ENCODE results near the gene CPNE7. TPM values are rescaled to one million over a fixed set of nuclear protein-coding genes. Genes with fewer than 3 reads are reported as not detected.

The CPNE7 gene
- polyA plus RNA-seq, 3 donors, result not detected

GRCh38 chr16:89619840-89620239 lies 44.3 kb downstream of the CPNE7 start:
- intact Hi-C loops (cut with micrococcal nuclease), result no loop called here
- H4K20me1 ChIP-seq (ENCODE audit: insufficient read depth, low read length), result no peaks in the 10 kb centered on the region
- no peak overlapping the region for H3K4me3 ChIP-seq (replicated peaks in 1 of 3; ENCODE audit: low read depth in 2 of 3, low read length in 3 of 3)
- no peaks in the 10 kb centered on the region for H3K79me2 ChIP-seq (ENCODE audit: insufficient read depth, low read length)
- no peak overlapping the region for H3K4me2 ChIP-seq (replicated peaks; ENCODE audit: extremely low read depth, low read length, poor library complexity, severe bottlenecking)
- H3K9ac ChIP-seq (ENCODE audit: insufficient read depth, low read length, poor library complexity, severe bottlenecking), result no peak overlapping the region
- Mint-ChIP-seq H3K4me3 (no peak overlapping the region), H3K9me3 (peaks cover 0 to 5% (median 0%) of the 10 kb centered on the region in 7 donors), H3K27ac (no peak overlapping the region), H3K4me1 (no peaks in the 10 kb centered on the region), H3K27me3 (ENCODE audit: low read depth in 3 of 3) (peaks cover 15 to 20% (median 15%) of the 10 kb centered on the region in 3 donors), H3K36me3 (no peaks in the 10 kb centered on the region)
- no peak for DNase-seq
- peaks cover 0 to 14% of the 10 kb centered on the region in 2 donors for H3K27me3 ChIP-seq (ENCODE audit: control insufficient read depth in 2 of 2, insufficient read depth in 2 of 2, low read length in 2 of 2)
- no peak for TF ChIP-seq CTCF (IDR thresholded peaks at IDR 0.05)
- H3K4me1 ChIP-seq (ENCODE audit: control insufficient read depth in 1 of 2, insufficient read depth in 2 of 2, low read length in 2 of 2), result no peaks in the 10 kb centered on the region
- H2AFZ ChIP-seq (ENCODE audit: insufficient read depth, low read depth, low read length, poor library complexity, severe bottlenecking), result no peak overlapping the region
- H3K27ac ChIP-seq (ENCODE audit: low read depth in 1 of 2, low read length in 2 of 2), result no peak overlapping the region
- no peaks in the 10 kb centered on the region for H3K36me3 ChIP-seq (replicated peaks in 1 of 2; ENCODE audit: control insufficient read depth in 1 of 2, insufficient read depth in 2 of 2, low read length in 2 of 2)
- no peaks in the 10 kb centered on the region for H3K9me3 ChIP-seq (replicated peaks in 1 of 2; ENCODE audit: control insufficient read depth in 1 of 2, insufficient read depth in 1 of 2, low read length in 2 of 2)
- WGBS (ENCODE audit: insufficient coverage), result 96% methylated on average over 11 of the region's 12 CpGs

- Histone ChIP-seq H3K4me1 (ENCODE audit: control insufficient read depth in 1 of 2, insufficient read depth in 2 of 2, low read length in 2 of 2) (no peaks in the 10 kb centered on the region), H3K9ac (ENCODE audit: insufficient read depth, low read length, poor library complexity, severe bottlenecking) (no peak overlapping the region), H3K27ac (ENCODE audit: low read depth in 1 of 2, low read length in 2 of 2) (no peak overlapping the region), H3K36me3 (replicated peaks in 1 of 2; ENCODE audit: control insufficient read depth in 1 of 2, insufficient read depth in 2 of 2, low read length in 2 of 2) (no peaks in the 10 kb centered on the region), H3K9me3 (replicated peaks in 1 of 2; ENCODE audit: control insufficient read depth in 1 of 2, insufficient read depth in 1 of 2, low read length in 2 of 2) (no peaks in the 10 kb centered on the region), H3K4me3 (replicated peaks in 1 of 3; ENCODE audit: low read depth in 2 of 3, low read length in 3 of 3) (no peak overlapping the region), H2AFZ (ENCODE audit: insufficient read depth, low read depth, low read length, poor library complexity, severe bottlenecking) (no peak overlapping the region), H3K79me2 (ENCODE audit: insufficient read depth, low read length) (no peaks in the 10 kb centered on the region), H4K20me1 (ENCODE audit: insufficient read depth, low read length) (no peaks in the 10 kb centered on the region), H3K27me3 (ENCODE audit: control insufficient read depth in 2 of 2, insufficient read depth in 2 of 2, low read length in 2 of 2) (peaks cover 0 to 16% of the 10 kb centered on the region in 2 donors), H3K4me2 (replicated peaks; ENCODE audit: extremely low read depth, low read length, poor library complexity, severe bottlenecking) (no peak overlapping the region)
- Mint-ChIP-seq H3K4me3 (peak overlapping the region in 1 of 2 donors; percentile 18), H3K27me3 (ENCODE audit: low read depth in 3 of 3) (peaks cover 12 to 25% (median 15%) of the 10 kb centered on the region in 3 donors), H3K36me3 (no peaks in the 10 kb centered on the region), H3K4me1 (no peaks in the 10 kb centered on the region), H3K9me3 (peaks cover 0 to 5% (median 1%) of the 10 kb centered on the region in 7 donors), H3K27ac (no peak overlapping the region)
- no peak for TF ChIP-seq CTCF (IDR thresholded peaks at IDR 0.05)
- intact Hi-C loops (cut with micrococcal nuclease), result no loop called here
- no peak for DNase-seq
- 92% methylated on average over 14 of the region's 16 CpGs for WGBS (ENCODE audit: insufficient coverage)
Measured at GRCh38 chr16:89620406-89620841, 44.9 kb downstream of the CPNE7 start.
